HepG2 (cell line): Measurements from ENCODE around the gene TRAPPC3. TPM values are rescaled to one million over a fixed set of nuclear protein-coding genes. Genes with fewer than 3 reads are reported as not detected.

Source experiments
- GATA4 ChIP-seq: sonication (generic); IDR thresholded peaks from 2 replicates; pipeline ENCODE4 v1.6.1; 2016; ENCODE audit warnings: antibody characterized with exemption, low read depth, borderline replicate concordance
- GZF1 ChIP-seq: sonication (generic); formaldehyde crosslinking; IDR thresholded peaks from 2 replicates; pipeline ENCODE4 v1.5.1; 2020; ENCODE audit warnings: mild to moderate bottlenecking, missing genetic modification reagents
- KAT8 ChIP-seq: IDR thresholded peaks from 2 replicates; pipeline ENCODE4 v1.6.1; 2016; ENCODE audit warnings: missing genetic modification reagents, missing compliant biosample characterization
- MAF1 ChIP-seq: sonication (generic); formaldehyde crosslinking; IDR thresholded peaks from 2 replicates; pipeline ENCODE4 v1.5.0; 2020; ENCODE audit warnings: missing genetic modification reagents, borderline replicate concordance
- MIER3 ChIP-seq: IDR thresholded peaks from 2 replicates; pipeline ENCODE4 v1.6.1; 2016; ENCODE audit warnings: missing compliant biosample characterization, borderline replicate concordance
- NPAS2 ChIP-seq: sonication (generic); formaldehyde crosslinking; IDR thresholded peaks from 2 replicates; pipeline ENCODE4 v1.8.0; 2022; ENCODE audit warnings: mild to moderate bottlenecking, missing genetic modification reagents, borderline replicate concordance
- PAWR ChIP-seq: sonication (generic); formaldehyde crosslinking; IDR thresholded peaks from 2 replicates; pipeline ENCODE4 v1.4.0; 2020; ENCODE audit warnings: missing genetic modification reagents, mild to moderate bottlenecking, borderline replicate concordance
- SALL1 ChIP-seq: sonication (generic); formaldehyde crosslinking; IDR thresholded peaks from 2 replicates; pipeline ENCODE4 v1.8.0; 2022; ENCODE audit warnings: mild to moderate bottlenecking, missing genetic modification reagents
- SAP130 ChIP-seq: IDR thresholded peaks from 2 replicates; pipeline ENCODE4 v1.6.1; 2016; ENCODE audit warnings: low read depth
- SUZ12 ChIP-seq: fragments of 150-350 bp; IDR thresholded peaks from 2 replicates; pipeline ENCODE4 v1.6.1; 2014; ENCODE audit warnings: low read depth, low read length
- TBL1XR1 ChIP-seq: fragments of 150-350 bp; IDR thresholded peaks from 2 replicates; pipeline ENCODE4 v1.6.1; 2014; ENCODE audit warnings: borderline replicate concordance, low read length; ENCODE audit not compliant: partially characterized antibody
- XBP1 ChIP-seq: sonication (generic); formaldehyde crosslinking; IDR thresholded peaks from 2 replicates; pipeline ENCODE4 v1.5.0; 2020; ENCODE audit warnings: missing genetic modification reagents
- ZC3H4 ChIP-seq: sonication (generic); formaldehyde crosslinking; IDR thresholded peaks from 2 replicates; pipeline ENCODE4 v1.4.0; 2020; ENCODE audit warnings: missing genetic modification reagents, borderline replicate concordance
- ZMYM2 ChIP-seq: sonication (generic); formaldehyde crosslinking; IDR thresholded peaks from 2 replicates; pipeline ENCODE4 v1.8.0; 2022; ENCODE audit warnings: mild to moderate bottlenecking, missing genetic modification reagents
- ZNF160 ChIP-seq: sonication (generic); formaldehyde crosslinking; IDR thresholded peaks from 2 replicates; pipeline ENCODE4 v1.8.0; 2022; ENCODE audit warnings: mild to moderate bottlenecking, inconsistent platforms, missing genetic modification reagents
- ZNF263 ChIP-seq: sonication (generic); formaldehyde crosslinking; IDR thresholded peaks from 2 replicates; pipeline ENCODE4 v1.4.0; 2020; ENCODE audit warnings: missing genetic modification reagents
- ZNF501 ChIP-seq: sonication (generic); formaldehyde crosslinking; IDR thresholded peaks from 2 replicates; pipeline ENCODE4 v1.5.1; 2020; ENCODE audit warnings: mild to moderate bottlenecking, moderate library complexity, missing genetic modification reagents
- ZNF550 ChIP-seq: sonication (generic); formaldehyde crosslinking; IDR thresholded peaks from 2 replicates; pipeline ENCODE4 v1.4.0; 2020; ENCODE audit warnings: mild to moderate bottlenecking, missing genetic modification reagents, borderline replicate concordance
- ZNF605 ChIP-seq: sonication (generic); formaldehyde crosslinking; IDR thresholded peaks from 2 replicates; pipeline ENCODE4 v1.8.0; 2022; ENCODE audit warnings: mild to moderate bottlenecking, missing genetic modification reagents
- polyA plus RNA-seq, 8 experiments: library from polyadenylated mRNA; depleted of rRNA in 3 of 8; stranded (reverse) in 7 of 8; unstranded in 1 of 8; fragments of >200 nt; fragmentation: Illumina TruSeq in 4 of 8; extraction: Trizol in 4 of 8; gene quantifications; 2 replicates each; pipeline versions ENCODE4 v1.2.1 to v1.2.3, GENCODE V29; 2011 to 2016; ENCODE audit warnings: low read depth in 4 of 8, missing spikeins in 1 of 8, mixed read lengths in 1 of 8; ENCODE audit not compliant: insufficient read depth in 1 of 8
- total RNA-seq, 5 experiments: library from RNA; depleted of rRNA; stranded (reverse); fragments of >200 nt; fragmentation: Illumina TruSeq; extraction: Trizol; gene quantifications; 2 replicates each; pipeline ENCODE4 v1.2.3, GENCODE V29; 2016; ENCODE audit warnings: low read depth in 1 of 5
- TF ChIP-seq, protein P1 (sequence below): sonication (generic); formaldehyde crosslinking; IDR thresholded peaks from 2 replicates; pipeline ENCODE4 v1.4.0; 2020; ENCODE audit warnings: missing genetic modification reagents, mild to moderate bottlenecking, borderline replicate concordance
- TF ChIP-seq, protein P2 (sequence below): sonication (generic); formaldehyde crosslinking; IDR thresholded peaks from 2 replicates; pipeline ENCODE4 v1.4.0; 2020; ENCODE audit warnings: mild to moderate bottlenecking, low read depth, missing genetic modification reagents
- TF ChIP-seq, protein P3 (sequence below): sonication (generic); formaldehyde crosslinking; conservative IDR thresholded peaks from 2 replicates; pipeline ENCODE4 v1.4.0; 2020; ENCODE audit warnings: mild to moderate bottlenecking, missing genetic modification reagents, moderate library complexity

TRAPPC3 gene
- total and polyA plus RNA-seq, 2 of the 13 experiments (the other 11 are each of a cell fraction or from before 2014, with no cell fraction given): 53.7 to 62.4 TPM

DNA sequence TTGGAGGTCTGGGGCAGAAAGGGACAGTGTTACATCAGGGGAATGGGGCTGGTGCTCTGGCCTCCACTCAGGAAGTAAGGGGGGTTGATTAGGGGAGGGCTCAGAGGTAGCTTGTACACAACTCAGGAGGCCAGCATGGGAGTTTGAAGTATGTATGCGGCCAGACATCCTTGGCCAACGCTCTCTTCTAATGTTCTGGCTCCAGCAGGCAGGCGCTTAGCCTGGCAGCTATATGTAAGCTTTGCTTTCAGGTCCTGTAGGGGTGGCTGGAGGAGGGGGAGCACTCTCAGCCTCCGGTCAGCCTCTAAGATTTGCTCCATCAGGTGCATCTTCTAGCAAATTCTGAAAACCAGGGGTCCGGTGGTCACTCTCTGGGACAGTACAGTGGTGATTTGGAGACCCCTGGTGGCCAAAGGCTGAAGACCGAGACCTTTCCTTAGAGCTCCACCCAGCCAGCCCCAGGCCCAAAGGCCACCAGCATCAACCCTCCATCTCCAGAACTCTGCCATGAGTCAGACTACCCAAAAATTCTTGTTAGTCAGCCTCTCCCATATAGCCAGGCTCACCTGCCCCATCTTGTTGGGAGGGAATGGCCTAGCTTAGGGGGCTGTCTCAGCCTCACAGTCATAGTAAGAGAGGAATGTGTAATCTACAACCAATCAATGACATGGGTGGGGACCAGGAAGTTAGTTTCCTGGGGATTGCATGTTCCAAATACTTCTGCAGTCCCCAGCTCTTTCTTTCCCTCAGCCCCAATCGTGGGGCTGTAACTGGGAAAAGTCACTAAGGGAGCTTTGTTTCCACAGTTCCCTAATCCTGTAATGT is 14.6 kb downstream of the TRAPPC3 start (continued):
- TF ChIP-seq ZNF501 (CRISPR knock-in tag) (peak; percentile 67), ZC3H4 (CRISPR knock-in tag) (no peak), SAP130 (0 out of 2 replicates have a peak, but pooled peaks have one; percentile 13), SUZ12 (no peak), ZMYM2 (CRISPR knock-in tag) (no peak), PAWR (CRISPR knock-in tag) (no peak), MIER3 (CRISPR knock-in tag) (no peak), ZNF160 (CRISPR knock-in tag) (no peak), ZNF263 (no peak), TBL1XR1 (no peak), XBP1 (CRISPR knock-in tag) (no peak), MAF1 (CRISPR knock-in tag) (no peak), ZNF605 (CRISPR knock-in tag) (0 out of 2 replicates have a peak, but pooled peaks have one; percentile 41), NPAS2 (CRISPR knock-in tag) (no peak), ZNF550 (CRISPR knock-in tag) (no peak), GZF1 (CRISPR knock-in tag) (no peak), GATA4 (no peak), KAT8 (CRISPR knock-in tag) (no peak), SALL1 (CRISPR knock-in tag) (0 out of 2 replicates have a peak, but pooled peaks have one; percentile 27)
- TF ChIP-seq, protein P1, sequence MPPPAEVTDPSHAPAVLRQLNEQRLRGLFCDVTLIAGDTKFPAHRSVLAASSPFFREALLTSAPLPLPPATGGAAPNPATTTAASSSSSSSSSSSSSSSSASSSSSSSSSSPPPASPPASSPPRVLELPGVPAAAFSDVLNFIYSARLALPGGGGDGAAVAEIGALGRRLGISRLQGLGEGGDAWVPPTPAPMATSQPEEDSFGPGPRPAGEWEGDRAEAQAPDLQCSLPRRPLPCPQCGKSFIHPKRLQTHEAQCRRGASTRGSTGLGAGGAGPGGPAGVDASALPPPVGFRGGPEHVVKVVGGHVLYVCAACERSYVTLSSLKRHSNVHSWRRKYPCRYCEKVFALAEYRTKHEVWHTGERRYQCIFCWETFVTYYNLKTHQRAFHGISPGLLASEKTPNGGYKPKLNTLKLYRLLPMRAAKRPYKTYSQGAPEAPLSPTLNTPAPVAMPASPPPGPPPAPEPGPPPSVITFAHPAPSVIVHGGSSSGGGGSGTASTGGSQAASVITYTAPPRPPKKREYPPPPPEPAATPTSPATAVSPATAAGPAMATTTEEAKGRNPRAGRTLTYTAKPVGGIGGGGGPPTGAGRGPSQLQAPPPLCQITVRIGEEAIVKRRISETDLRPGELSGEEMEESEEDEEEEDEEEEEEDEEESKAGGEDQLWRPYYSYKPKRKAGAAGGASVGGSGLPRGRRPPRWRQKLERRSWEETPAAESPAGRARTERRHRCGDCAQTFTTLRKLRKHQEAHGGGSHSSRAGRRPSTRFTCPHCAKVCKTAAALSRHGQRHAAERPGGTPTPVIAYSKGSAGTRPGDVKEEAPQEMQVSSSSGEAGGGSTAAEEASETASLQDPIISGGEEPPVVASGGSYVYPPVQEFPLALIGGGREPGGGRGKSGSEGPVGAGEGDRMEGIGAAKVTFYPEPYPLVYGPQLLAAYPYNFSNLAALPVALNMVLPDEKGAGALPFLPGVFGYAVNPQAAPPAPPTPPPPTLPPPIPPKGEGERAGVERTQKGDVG (CRISPR knock-in tag): no peak
- TF ChIP-seq, protein P2, sequence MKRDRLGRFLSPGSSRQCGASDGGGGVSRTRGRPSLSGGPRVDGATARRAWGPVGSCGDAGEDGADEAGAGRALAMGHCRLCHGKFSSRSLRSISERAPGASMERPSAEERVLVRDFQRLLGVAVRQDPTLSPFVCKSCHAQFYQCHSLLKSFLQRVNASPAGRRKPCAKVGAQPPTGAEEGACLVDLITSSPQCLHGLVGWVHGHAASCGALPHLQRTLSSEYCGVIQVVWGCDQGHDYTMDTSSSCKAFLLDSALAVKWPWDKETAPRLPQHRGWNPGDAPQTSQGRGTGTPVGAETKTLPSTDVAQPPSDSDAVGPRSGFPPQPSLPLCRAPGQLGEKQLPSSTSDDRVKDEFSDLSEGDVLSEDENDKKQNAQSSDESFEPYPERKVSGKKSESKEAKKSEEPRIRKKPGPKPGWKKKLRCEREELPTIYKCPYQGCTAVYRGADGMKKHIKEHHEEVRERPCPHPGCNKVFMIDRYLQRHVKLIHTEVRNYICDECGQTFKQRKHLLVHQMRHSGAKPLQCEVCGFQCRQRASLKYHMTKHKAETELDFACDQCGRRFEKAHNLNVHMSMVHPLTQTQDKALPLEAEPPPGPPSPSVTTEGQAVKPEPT (CRISPR knock-in tag): no peak
- TF ChIP-seq, protein P3, sequence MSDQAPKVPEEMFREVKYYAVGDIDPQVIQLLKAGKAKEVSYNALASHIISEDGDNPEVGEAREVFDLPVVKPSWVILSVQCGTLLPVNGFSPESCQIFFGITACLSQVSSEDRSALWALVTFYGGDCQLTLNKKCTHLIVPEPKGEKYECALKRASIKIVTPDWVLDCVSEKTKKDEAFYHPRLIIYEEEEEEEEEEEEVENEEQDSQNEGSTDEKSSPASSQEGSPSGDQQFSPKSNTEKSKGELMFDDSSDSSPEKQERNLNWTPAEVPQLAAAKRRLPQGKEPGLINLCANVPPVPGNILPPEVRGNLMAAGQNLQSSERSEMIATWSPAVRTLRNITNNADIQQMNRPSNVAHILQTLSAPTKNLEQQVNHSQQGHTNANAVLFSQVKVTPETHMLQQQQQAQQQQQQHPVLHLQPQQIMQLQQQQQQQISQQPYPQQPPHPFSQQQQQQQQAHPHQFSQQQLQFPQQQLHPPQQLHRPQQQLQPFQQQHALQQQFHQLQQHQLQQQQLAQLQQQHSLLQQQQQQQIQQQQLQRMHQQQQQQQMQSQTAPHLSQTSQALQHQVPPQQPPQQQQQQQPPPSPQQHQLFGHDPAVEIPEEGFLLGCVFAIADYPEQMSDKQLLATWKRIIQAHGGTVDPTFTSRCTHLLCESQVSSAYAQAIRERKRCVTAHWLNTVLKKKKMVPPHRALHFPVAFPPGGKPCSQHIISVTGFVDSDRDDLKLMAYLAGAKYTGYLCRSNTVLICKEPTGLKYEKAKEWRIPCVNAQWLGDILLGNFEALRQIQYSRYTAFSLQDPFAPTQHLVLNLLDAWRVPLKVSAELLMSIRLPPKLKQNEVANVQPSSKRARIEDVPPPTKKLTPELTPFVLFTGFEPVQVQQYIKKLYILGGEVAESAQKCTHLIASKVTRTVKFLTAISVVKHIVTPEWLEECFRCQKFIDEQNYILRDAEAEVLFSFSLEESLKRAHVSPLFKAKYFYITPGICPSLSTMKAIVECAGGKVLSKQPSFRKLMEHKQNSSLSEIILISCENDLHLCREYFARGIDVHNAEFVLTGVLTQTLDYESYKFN (CRISPR knock-in tag): no peak
